Heart right ventricle (tissue), 16 donors: ENCODE data around the gene CIROP. TPM values are rescaled to one million over a fixed set of nuclear protein-coding genes. Genes with fewer than 3 reads are reported as not detected.

Experiments
- ATAC-seq, 8 donors: fragments of 200-7000 bp; cut with Tn5 transposase; one replicate each; pipeline ENCODE4 v1.9.1; 2020; ENCODE audit warnings: mild to moderate bottlenecking in 8 of 8, moderate library complexity in 8 of 8, moderate number of reproducible peaks in 1 of 8
- DNase-seq, 2 donors: peaks; one replicate each; pipeline ENCODE4 v3.0.0-alpha.2; 2020
- H3K27ac ChIP-seq, 10 donors: fragments of 200-600 bp; sonication (generic) in 2 of 10; one replicate each; pipeline versions ENCODE4 v1.5.0 to v1.8.0; 2020 to 2022; ENCODE audit warnings: mild to moderate bottlenecking in 3 of 10
- H3K27me3 ChIP-seq, 7 donors: fragments of 200-600 bp; one replicate each; pipeline ENCODE4 v1.8.0; 2021 to 2022; ENCODE audit warnings: mild to moderate bottlenecking in 2 of 7
- H3K36me3 ChIP-seq, 9 donors: fragments of 200-600 bp; sonication (generic) in 1 of 9; one replicate each; pipeline versions ENCODE4 v1.5.0 to v1.8.0; 2020 to 2022; ENCODE audit warnings: mild to moderate bottlenecking in 2 of 9
- H3K4me1 ChIP-seq, 9 donors: fragments of 200-600 bp; sonication (generic) in 1 of 9; one replicate each; pipeline versions ENCODE4 v1.5.0 to v1.8.0; 2020 to 2022; ENCODE audit warnings: mild to moderate bottlenecking in 4 of 9
- H3K4me3 ChIP-seq, 10 donors: fragments of 200-600 bp; sonication (generic) in 2 of 10; one replicate each; pipeline versions ENCODE4 v1.5.0 to v1.8.0; 2020 to 2022; ENCODE audit warnings: mild to moderate bottlenecking in 7 of 10, moderate library complexity in 2 of 10
- H3K9me3 ChIP-seq, 11 donors: fragments of 200-600 bp in 10 of 11; sonication (generic) in 2 of 11; one replicate each; pipeline versions ENCODE4 v1.5.0 to v1.8.0; 2013 to 2022; ENCODE audit warnings: mild to moderate bottlenecking in 2 of 11, control low read depth in 1 of 11, moderate library complexity in 1 of 11
- CTCF ChIP-seq, 9 donors: fragments of 200-600 bp; sonication (generic) in 2 of 9; IDR thresholded peaks; one replicate each; pipeline versions ENCODE4 v1.5.0 to v1.8.0; 2021 to 2022; ENCODE audit warnings: antibody characterized with exemption in 9 of 9, mild to moderate bottlenecking in 5 of 9, moderate library complexity in 1 of 9
- WGBS, 2 donors: extraction: QIAGEN DNeasy Blood & Tissue Kit; methylation state at CpG; one replicate each; pipeline ENCODE4 v1.1.7; 2013; ENCODE audit warnings: inconsistent platforms in 1 of 2; 5-methylcytosine and 5-hydroxymethylcytosine counted together
- intact Hi-C, 10 donors: fragments of 100-400 bp; cut with DNase I; formaldehyde crosslinking; loops; one replicate each; pipeline versions ENCODE4 v1.11.1 to v1.14.2; 2022
- polyA plus RNA-seq, 2 donors: library from polyadenylated mRNA; stranded (reverse); fragments of 200-250 nt; gene quantifications; one replicate each; pipeline ENCODE4 v1.2.3, GENCODE V29; 2013
- total RNA-seq, 10 donors: library from RNA; stranded (reverse); fragmentation: NEBNext Ultra II Directional in 3 of 10; extraction: Animal tissue kit (Norgen Biotek cat#: 25700) in 3 of 10; gene quantifications; one replicate each; pipeline versions ENCODE4 v1.2.1 to v1.2.4, GENCODE V29; 2021 to 2023
- donor health status: Arrhythmogenic right ventricular cardiomyopathy.
- donor health status: ischemic (EF 13 %, LVEDD 7.1; RV severe dilation, severe dysfunction).
- donor health status: healthy with polysubstance abuse.
- donor health status: DM: no; HTN: yes; CAD: no.
- donor health status: DM: no; HTN: no; CAD: no.
- donor health status: ischemic (EF 25% LVEDD 6.9; RV normal size, moderate dysfunction).
- donor health status: ischemic (EF 25% LVEDD 5.7; RV mildly dilated, moderate dysfunction).
- donor health status: healthy.
- donor health status: DM: yes; HTN: yes; CAD: no.
- donor health status: Ischemic cardiomyopathy.
- donor health status: ischemic (EF 35%, LVEDD 5.7; RV mildly dilated, moderate dysfunction).
- donor health status: nonischemic (EF 11% LVEDD 7.7; RV severe dilation, severe dysfunction).
- donor health status: DM: yes; HTN: yes; CAD: no.
- donor health status: PGD.
- donor health status: ischemic (EF 29% LVEDD 5.4; RV normal size, mild dysfunction).
- donor health status: nonischemic (EF 23%, LVEDD 6.1; RV moderate dilation, normal function).

Gene CIROP
- total and polyA plus RNA-seq, 12 donors, result not detected

- Histone ChIP-seq H3K36me3 (peaks cover 0 to 63% (median 42%) of the 10 kb centered on the region in 9 donors), H3K27me3 (no peaks in the 10 kb centered on the region), H3K27ac (peak overlapping the region; percentile 82 to 99 (median 96)), H3K4me3 (peak overlapping the region; percentile 66 to 97 (median 76)), H3K9me3 (no peaks in the 10 kb centered on the region), H3K4me1 (peaks cover 8 to 61% (median 48%) of the 10 kb centered on the region in 9 donors)
- intact Hi-C loops, result loop anchor here in 2 of 10 donors (1.0 to 2.0 kb wide), 2 partner anchors 23 kb away; no protein-coding TSS in a partner anchor
- 1 to 4% methylated on average over 14 of the region's 14 CpGs for WGBS, 2 donors
- TF ChIP-seq CTCF (IDR thresholded peaks at IDR 0.05), result peak in 3 of 9 donors; percentile 9 to 18 (median 14)
- no peak for ATAC-seq
- DNase-seq, result no peak
Observed at GRCh38 chr14:23093991-23094665, 10.7 kb downstream of the CIROP start.

GRCh38 chr14:23093526-23093925 is 11.3 kb downstream of the CIROP start:
- ATAC-seq (no peak), DNase-seq (no peak)
- Histone ChIP-seq H3K4me1 (peaks cover 8 to 55% (median 44%) of the 10 kb centered on the region in 9 donors), H3K27me3 (no peaks in the 10 kb centered on the region), H3K4me3 (peak overlapping the region; percentile 66 to 97 (median 76)), H3K27ac (no peak overlapping the region), H3K36me3 (peaks cover 0 to 63% (median 37%) of the 10 kb centered on the region in 9 donors), H3K9me3 (no peaks in the 10 kb centered on the region)
- intact Hi-C loops, result no loop called here
- WGBS, 2 donors, result 78 to 87% methylated on average over 2 of the region's 2 CpGs
- no peak for TF ChIP-seq CTCF (IDR thresholded peaks at IDR 0.05)

GRCh38 chr14:23093104-23093503 is 11.7 kb downstream of the CIROP start:
- Histone ChIP-seq H3K27ac (no peak overlapping the region), H3K9me3 (no peaks in the 10 kb centered on the region), H3K4me3 (peak overlapping the region in 3 of 10 donors; percentile 70 to 97 (median 91)), H3K27me3 (no peaks in the 10 kb centered on the region), H3K4me1 (peaks cover 8 to 55% (median 44%) of the 10 kb centered on the region in 9 donors), H3K36me3 (peaks cover 0 to 63% (median 33%) of the 10 kb centered on the region in 9 donors)
- WGBS, 2 donors, result 64 to 68% methylated on average over 2 of the region's 2 CpGs
- DNase-seq (no peak), ATAC-seq (no peak)
- intact Hi-C loops, result no loop called here
- TF ChIP-seq CTCF (IDR thresholded peaks at IDR 0.05), result no peak

GRCh38 chr14:23091294-23092225 is 13.2 kb downstream of the CIROP start:
- no peak for TF ChIP-seq CTCF (IDR thresholded peaks at IDR 0.05)
- Histone ChIP-seq H3K4me3 (no peak overlapping the region), H3K27ac (no peak overlapping the region), H3K9me3 (no peaks in the 10 kb centered on the region), H3K36me3 (peaks cover 0 to 68% (median 36%) of the 10 kb centered on the region in 9 donors), H3K4me1 (peaks cover 6 to 49% (median 33%) of the 10 kb centered on the region in 9 donors), H3K27me3 (no peaks in the 10 kb centered on the region)
- intact Hi-C loops, result no loop called here
- 83 to 88% methylated on average over 12 of the region's 12 CpGs for WGBS, 2 donors
- ATAC-seq (no peak), DNase-seq (no peak)
